Smooth muscle cell (in vitro differentiated cells): ENCODE measurements around the gene RASSF7. TPM values are rescaled to one million over a fixed set of nuclear protein-coding genes. Genes with fewer than 3 reads are reported as not detected.

ENCODE experiments used
- DNase-seq: peaks from one replicate; lab custom pipeline; 2025; ENCODE audit not compliant: unreplicated experiment; lab: John Stamatoyannopoulos, UW
- H2AFZ ChIP-seq: fragments of 200-600 bp; sonication (generic); 2 replicates; pipeline ENCODE4 v1.6.0; 2016; ENCODE audit warnings: antibody characterized with exemption, low read depth, mild to moderate bottlenecking
- H3F3A ChIP-seq: fragments of 200-600 bp; sonication (generic); 2 replicates; pipeline ENCODE4 v1.6.0; 2017; ENCODE audit warnings: antibody characterized with exemption, low read depth
- H3K27ac ChIP-seq: fragments of 200-600 bp; sonication (generic); 2 replicates; pipeline ENCODE4 v1.5.1; 2016; ENCODE audit warnings: low read depth, mild to moderate bottlenecking
- H3K27me3 ChIP-seq: fragments of 200-600 bp; sonication (generic); 2 replicates; pipeline ENCODE4 v1.6.1; 2016; ENCODE audit warnings: low read depth, mild to moderate bottlenecking
- H3K36me3 ChIP-seq: fragments of 200-600 bp; sonication (generic); 2 replicates; pipeline ENCODE4 v1.5.1; 2016; ENCODE audit warnings: low read depth
- H3K4me1 ChIP-seq: fragments of 200-600 bp; sonication (generic); 2 replicates; pipeline ENCODE4 v1.5.1; 2016; ENCODE audit warnings: low read depth
- H3K4me2 ChIP-seq: fragments of 200-600 bp; sonication (generic); 2 replicates; pipeline ENCODE4 v1.6.0; 2016; ENCODE audit warnings: mild to moderate bottlenecking
- H3K4me3 ChIP-seq: fragments of 200-600 bp; sonication (generic); 2 replicates; pipeline ENCODE4 v1.5.1; 2016; ENCODE audit warnings: mild to moderate bottlenecking
- H3K79me2 ChIP-seq: fragments of 200-600 bp; sonication (generic); 2 replicates; pipeline ENCODE4 v1.6.0; 2016; ENCODE audit warnings: low read depth, mild to moderate bottlenecking
- H3K9ac ChIP-seq: fragments of 200-600 bp; sonication (generic); 2 replicates; pipeline ENCODE4 v1.6.0; 2016; ENCODE audit warnings: low read depth
- H3K9me3 ChIP-seq: fragments of 200-600 bp; sonication (generic); replicated peaks from 2 replicates; pipeline ENCODE4 v1.5.1; 2016; ENCODE audit warnings: low read depth
- H4K20me1 ChIP-seq: fragments of 200-600 bp; sonication (generic); 2 replicates; pipeline ENCODE4 v1.6.0; 2016; ENCODE audit warnings: low read depth
- CTCF ChIP-seq: fragments of 200-600 bp; sonication (generic); IDR thresholded peaks from 2 replicates; pipeline ENCODE4 v1.5.1; 2017; ENCODE audit warnings: borderline replicate concordance, mild to moderate bottlenecking, antibody characterized with exemption; ENCODE audit not compliant: insufficient read depth, poor library complexity, severe bottlenecking
- WGBS: methylation state at CpG from one replicate; pipeline ENCODE4 v1.1.7; 2016; ENCODE audit warnings: low lambda C conversion rate; 5-methylcytosine and 5-hydroxymethylcytosine counted together
- polyA plus RNA-seq: library from polyadenylated mRNA; unstranded; fragments of >200 nt; fragmentation: Nextera tagmentation; extraction: Ambion mirVana; gene quantifications from 2 replicates; pipeline ENCODE4 v1.2.1, GENCODE V29; 2016
- total RNA-seq: library from RNA; depleted of rRNA; stranded (reverse); fragments of >200 nt; gene quantifications from 2 replicates; pipeline ENCODE4 v1.2.3, GENCODE V29; 2014

RASSF7 gene
- total and polyA plus RNA-seq, 2 experiments from 2014 or later: 18.6 to 20.4 TPM

- Histone ChIP-seq H3K4me2 (no peak overlapping the region), H3K27ac (no peak overlapping the region), H3K4me3 (no peak overlapping the region), H4K20me1 (no peaks in the 10 kb centered on the region), H3K9ac (no peak overlapping the region), H3F3A (no peaks in the 10 kb centered on the region), H3K36me3 (no peaks in the 10 kb centered on the region), H3K27me3 (peaks cover 8% of the 10 kb centered on the region), H3K79me2 (no peaks in the 10 kb centered on the region), H3K9me3 (no peaks in the 10 kb centered on the region), H2AFZ (no peak overlapping the region), H3K4me1 (no peaks in the 10 kb centered on the region)
- no peak for DNase-seq
- TF ChIP-seq CTCF: no peak
- 78% methylated on average over 30 of the region's 32 CpGs for WGBS
Measured at GRCh38 chr11:548700-549603, 11.8 kb upstream of the RASSF7 start.

- no peak overlapping the region for H3K27ac ChIP-seq
- no peaks in the 10 kb centered on the region for H3F3A ChIP-seq
- no peak for TF ChIP-seq CTCF
- no peaks in the 10 kb centered on the region for H3K79me2 ChIP-seq
- H3K36me3 ChIP-seq: no peaks in the 10 kb centered on the region
- H3K9ac ChIP-seq: no peak overlapping the region
- H3K9me3 ChIP-seq: no peaks in the 10 kb centered on the region
- no peak for DNase-seq
- no peak overlapping the region for H2AFZ ChIP-seq
- no peaks in the 10 kb centered on the region for H4K20me1 ChIP-seq
- peaks cover 19% of the 10 kb centered on the region for H3K27me3 ChIP-seq
- H3K4me2 ChIP-seq: no peak overlapping the region
- H3K4me3 ChIP-seq: no peak overlapping the region
- 96% methylated on average over 25 of the region's 25 CpGs for WGBS
- peaks cover 2% of the 10 kb centered on the region for H3K4me1 ChIP-seq
Measured at GRCh38 chr11:550021-550745, 10.6 kb upstream of the RASSF7 start.

- TF ChIP-seq CTCF: no peak
- peaks cover 2% of the 10 kb centered on the region for H3K4me1 ChIP-seq
- DNase-seq: no peak
- H2AFZ ChIP-seq: no peak overlapping the region
- H3K27ac ChIP-seq: no peak overlapping the region
- H3K36me3 ChIP-seq: no peaks in the 10 kb centered on the region
- H3K27me3 ChIP-seq: peaks cover 24% of the 10 kb centered on the region
- H3K9ac ChIP-seq: no peak overlapping the region
- H3F3A ChIP-seq: no peaks in the 10 kb centered on the region
- H4K20me1 ChIP-seq: no peaks in the 10 kb centered on the region
- H3K9me3 ChIP-seq: no peaks in the 10 kb centered on the region
- H3K4me2 ChIP-seq: no peak overlapping the region
- no peak overlapping the region for H3K4me3 ChIP-seq
- no peaks in the 10 kb centered on the region for H3K79me2 ChIP-seq
- WGBS: 97% methylated on average over 4 of the region's 5 CpGs
Measured at GRCh38 chr11:550746-551085, 10.1 kb upstream of the RASSF7 start.
